ENCODE measurements around the gene BCL2L14.
"Not testable (repeated sequence)": the region's sequence is repeated elsewhere in the genome, so short reads cannot be mapped to it uniquely, and the experiment has no call there.

Gene BCL2L14

DNA sequence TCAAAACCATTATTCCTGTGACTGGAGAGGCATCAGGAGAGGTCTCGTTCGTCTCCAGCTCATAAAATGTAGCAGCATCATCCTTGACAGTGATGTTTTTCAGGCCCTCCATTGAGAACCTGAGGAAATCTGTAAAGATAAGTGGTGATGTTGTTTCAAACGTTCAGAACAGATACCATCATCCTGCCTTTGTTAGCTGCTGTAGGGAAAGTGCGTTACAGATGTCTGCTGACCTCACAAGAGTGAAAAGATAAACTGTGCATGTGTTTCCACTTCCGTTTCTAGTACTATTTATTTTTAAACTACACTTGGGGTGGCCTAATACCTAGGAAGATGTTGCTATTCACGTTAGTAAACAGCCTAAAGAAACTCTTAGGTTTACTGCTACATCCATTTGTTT, 28.4 kb downstream of the BCL2L14 start:
- no peak for DNase-seq (ENCODE audit: low read depth in 2 of 2, low spot score in 1 of 2)

DNA sequence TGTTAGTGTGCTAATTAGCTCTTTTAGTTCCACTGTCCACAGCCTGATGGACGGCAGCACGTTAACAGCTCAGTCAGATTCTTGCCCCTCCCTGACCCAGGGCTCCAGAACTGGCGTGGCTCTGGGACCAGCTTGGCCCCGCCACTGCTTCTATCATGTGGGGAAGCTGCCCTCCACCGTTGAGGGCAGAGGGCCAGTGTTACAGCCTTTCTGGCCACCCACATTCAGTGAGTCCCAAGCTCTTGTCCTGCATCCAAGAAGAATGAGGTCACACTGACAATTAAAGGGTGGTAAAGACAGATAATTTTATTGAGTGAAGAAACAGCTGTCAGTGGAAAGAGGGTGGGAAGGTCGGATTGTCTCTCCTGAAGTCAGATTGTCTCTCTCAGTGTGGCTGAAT, 36.9 kb downstream of the BCL2L14 start:
- no peak for DNase-seq (ENCODE audit: low read depth in 2 of 2, low spot score in 1 of 2)

DNA sequence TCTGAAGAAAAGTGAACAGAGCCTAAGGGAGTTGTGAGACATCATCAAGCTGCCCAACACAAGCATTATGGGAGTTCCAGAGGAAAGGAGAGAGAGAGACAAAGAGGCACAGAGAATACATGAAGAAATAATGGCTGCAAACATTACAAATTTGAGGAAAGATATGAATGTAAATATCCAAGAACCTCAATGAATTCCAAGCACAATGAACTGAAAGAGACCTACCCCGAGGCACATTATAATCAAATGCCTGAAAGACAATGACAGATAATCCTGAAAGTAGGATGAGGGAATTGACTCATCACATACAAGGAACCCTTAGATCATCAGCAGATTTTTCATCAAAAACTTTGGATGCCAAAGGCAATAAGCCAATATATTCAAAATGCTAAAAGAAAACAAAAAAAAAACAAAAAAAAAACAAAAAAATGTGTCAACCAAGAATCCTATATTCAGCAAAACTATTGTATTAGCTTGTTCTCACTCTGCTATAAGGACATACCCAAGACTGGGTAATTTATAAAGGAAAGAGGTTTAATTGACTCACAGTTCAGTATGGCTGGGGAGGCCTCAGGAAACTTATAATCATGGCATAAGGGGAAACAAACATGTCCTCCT, 37.8 kb downstream of the BCL2L14 start:
- DNase-seq (ENCODE audit: low read depth in 2 of 2, low spot score in 1 of 2), result no peak

DNA sequence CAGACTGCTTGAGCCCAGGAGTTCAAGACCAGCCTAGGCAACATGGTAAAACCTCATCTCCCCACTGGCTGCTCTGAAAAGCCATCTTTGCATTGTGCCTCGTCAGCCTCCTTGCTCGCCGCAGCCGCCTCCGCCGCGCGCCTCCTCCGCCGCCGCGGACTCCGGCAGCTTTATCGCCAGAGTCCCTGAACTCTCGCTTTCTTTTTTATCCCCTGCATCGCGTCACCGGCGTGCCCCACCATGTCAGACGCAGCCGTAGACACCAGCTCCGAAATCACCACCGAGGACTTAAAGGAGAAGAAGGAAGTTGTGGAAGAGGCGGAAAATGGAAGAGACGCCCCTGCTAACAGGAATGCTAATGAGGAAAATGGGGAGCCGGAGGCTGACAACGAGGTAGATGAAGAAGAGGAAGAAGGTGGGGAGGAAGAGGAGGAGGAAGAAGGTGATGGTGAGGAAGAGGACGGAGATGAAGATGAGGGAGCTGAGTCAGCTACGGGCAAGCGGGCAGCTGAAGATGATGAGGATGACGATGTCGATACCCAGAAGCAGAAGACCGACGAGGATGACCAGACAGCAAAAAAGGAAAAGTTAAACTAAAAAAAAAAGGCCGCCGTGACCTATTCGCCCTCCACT, 40.3 kb downstream of the BCL2L14 start:
- not testable (repeated sequence) for DNase-seq (ENCODE audit: low read depth in 2 of 2, low spot score in 1 of 2)

DNA sequence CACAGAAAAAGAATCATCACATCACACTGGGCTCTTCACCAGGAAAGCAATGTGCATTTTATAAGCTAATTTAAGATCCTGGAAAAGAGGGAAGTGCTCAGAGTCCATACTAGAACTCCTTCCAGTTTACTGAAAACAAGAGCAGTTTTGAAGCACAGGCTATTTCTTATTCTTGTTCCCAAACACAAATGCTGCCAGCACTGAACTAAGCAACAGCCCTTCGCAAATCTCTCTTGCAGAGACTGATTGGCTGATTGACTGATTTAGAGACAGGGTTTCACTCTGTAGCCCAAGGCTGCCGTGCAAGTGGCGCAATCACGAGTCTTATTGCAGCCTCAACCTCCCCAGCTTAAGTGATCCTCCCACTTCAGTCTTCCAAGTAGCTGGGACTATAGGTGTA, 44.8 kb downstream of the BCL2L14 start:
- no peak for DNase-seq (ENCODE audit: low read depth in 2 of 2, low spot score in 1 of 2)

DNA sequence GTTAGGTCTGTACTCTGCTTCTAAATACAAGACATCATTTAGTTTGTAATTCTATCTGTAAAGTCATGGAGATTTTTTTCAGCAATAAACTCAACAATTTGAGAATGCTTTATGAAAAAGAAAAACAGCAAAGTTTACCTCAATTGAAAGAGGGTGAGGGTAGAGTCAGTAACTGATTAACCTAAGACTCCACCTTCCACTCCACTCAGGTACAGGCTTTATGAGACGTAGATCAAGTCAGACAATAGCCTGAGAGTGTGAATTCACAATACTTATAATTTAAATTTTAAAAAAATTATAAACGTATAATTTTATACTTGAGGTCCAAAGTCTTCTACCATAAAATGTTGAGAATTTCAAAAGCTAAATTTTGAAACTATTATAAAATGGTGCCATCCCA, 45.9 kb downstream of the BCL2L14 start:
- no peak for DNase-seq (ENCODE audit: low read depth in 2 of 2, low spot score in 1 of 2)

DNA sequence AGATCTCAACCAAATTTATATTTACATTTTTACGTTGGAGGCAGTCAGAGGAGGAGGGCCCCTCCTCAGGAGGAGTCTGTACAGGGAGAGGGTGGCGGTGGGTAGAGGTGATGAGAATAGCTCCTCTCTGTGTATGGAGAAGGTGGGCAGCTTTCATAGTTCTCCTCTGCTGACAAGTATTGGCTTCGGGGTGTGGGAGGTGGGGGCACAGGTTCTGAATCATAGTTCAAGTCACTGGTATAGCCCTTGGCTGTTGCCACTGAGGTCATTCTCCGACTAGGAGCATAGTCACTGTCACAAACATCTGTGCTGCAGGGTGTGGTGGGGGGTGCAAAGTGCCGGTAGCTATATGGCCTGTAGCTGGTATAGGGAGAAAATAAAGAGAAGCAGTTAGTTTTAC, 50.3 kb downstream of the BCL2L14 start:
- DNase-seq (ENCODE audit: low read depth in 2 of 2, low spot score in 1 of 2), result no peak

DNA sequence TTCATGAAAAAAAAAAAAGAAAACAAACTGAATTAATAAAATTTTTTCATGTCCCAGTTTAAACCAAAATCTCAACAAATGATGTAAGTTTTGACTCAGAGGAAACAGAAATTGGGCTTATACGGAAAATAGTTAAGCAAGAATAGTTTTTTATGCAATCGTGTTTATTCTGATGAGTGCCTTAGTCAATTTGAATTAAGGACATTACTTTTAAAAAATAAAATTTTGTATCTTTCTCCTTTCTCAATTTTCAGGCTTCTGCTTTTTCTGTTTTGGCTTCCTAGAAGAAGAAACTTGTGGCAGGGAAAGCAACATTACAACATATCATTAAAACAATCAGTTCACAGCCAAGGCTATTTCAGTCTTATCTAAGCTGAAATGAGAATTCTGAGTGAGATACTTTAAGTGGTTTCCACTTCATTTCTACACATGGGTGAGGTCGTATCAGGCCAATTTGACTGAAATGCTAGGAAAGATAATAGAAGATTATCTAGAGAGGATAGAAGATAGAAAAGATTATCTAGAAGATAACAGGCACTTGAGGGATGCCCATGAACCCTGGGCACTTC, 52.4 kb downstream of the BCL2L14 start:
- DNase-seq (ENCODE audit: low read depth in 2 of 2, low spot score in 1 of 2), result no peak

DNA sequence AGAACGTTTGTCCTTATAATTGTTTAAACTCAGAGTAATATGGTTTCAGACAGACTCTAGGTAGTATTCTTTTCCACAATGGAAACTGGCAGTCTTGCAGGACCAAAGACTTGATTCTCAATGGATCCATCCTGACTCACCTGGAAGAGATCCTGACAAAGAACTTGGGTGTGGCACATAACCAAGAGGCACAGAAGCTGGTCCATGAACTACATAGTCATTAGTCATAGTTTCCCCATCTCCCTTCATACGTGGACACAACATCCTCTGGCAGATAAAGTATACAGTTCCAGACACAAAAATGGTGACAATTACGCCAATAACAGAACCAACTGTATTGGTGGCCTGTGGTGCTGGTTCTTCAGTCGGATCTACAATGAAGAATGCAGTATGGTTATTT, 55.8 kb downstream of the BCL2L14 start:
- no peak for DNase-seq (ENCODE audit: low read depth in 2 of 2, low spot score in 1 of 2)

DNA sequence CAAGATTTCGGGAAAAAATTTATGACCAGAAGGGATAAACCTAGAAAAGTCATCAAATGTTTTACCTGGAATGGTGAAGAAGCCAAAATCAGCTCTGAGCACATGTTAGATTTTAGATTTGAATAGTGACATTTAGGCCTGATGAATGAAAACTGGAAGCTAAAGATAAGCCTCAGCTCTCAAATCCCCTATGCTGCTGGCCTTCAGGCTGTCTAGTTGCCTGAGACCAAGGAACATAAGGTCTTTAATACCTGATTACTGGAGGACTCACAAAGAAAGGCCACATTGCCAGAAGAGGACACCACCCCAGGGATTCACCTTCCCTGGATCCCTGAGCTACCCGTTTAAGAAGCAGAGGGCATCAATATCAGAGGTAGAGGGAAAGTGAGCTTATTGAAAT, 56.6 kb downstream of the BCL2L14 start:
- no peak for DNase-seq (ENCODE audit: low read depth in 2 of 2, low spot score in 1 of 2)

DNA sequence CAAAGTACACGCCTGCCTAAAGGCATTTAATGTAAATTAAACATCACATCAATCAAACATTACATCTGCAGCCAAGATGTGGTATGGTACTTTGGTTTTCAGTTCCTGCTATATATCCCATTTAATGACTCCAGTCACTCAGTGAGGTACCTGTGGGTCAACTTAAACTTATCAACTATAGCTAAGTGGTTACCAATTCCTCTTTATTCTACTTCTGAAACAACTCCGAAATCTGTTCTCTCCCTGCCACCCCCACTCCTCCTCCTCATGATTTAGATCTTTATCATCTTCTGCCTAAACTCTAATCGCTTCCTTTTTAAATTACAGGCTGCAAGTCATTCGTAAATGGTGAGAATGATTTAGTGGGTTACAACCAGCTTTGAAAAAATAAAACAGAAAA, 57.9 kb downstream of the BCL2L14 start:
- no peak for DNase-seq (ENCODE audit: low read depth in 2 of 2, low spot score in 1 of 2)

DNA sequence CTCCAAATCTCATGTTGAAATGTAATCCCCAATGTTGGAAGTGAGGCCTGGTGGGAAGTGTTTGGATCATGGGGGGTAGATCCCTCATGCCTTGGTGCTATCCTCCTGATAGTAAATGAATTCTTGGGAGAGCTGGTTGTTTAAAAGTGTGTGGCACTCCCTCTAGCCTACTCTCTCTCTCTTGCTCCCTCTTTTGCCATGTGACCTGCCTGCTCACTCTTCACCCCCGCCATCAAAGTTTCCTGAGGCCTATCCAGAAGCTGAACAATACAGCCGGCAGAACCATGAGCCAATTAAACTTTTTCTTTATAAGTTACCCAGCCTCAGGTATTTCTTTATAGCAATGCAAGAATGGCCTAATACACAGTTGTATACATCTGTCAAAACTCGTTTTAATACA, 62.5 kb downstream of the BCL2L14 start:
- no peak for DNase-seq (ENCODE audit: low read depth in 2 of 2, low spot score in 1 of 2)

DNA sequence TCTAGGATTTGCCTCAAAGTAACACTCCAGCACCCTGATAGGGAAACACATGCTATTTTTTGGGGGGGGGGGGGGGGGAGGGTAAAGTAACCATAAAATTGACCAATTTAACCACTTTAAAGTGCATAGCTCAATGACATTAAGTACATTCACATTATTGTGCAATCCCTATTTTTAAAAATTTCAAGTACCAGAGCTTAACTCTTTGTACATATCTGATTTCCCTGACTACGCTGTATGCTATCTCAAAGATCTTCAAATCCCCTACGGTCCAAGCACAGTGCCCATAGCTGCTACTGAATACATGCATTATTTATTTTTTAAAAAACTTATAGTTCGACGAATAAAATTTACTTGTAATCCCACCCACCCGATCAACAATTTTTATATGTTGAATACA, 63.0 kb downstream of the BCL2L14 start:
- no peak for DNase-seq (ENCODE audit: low read depth in 2 of 2, low spot score in 1 of 2)

DNA sequence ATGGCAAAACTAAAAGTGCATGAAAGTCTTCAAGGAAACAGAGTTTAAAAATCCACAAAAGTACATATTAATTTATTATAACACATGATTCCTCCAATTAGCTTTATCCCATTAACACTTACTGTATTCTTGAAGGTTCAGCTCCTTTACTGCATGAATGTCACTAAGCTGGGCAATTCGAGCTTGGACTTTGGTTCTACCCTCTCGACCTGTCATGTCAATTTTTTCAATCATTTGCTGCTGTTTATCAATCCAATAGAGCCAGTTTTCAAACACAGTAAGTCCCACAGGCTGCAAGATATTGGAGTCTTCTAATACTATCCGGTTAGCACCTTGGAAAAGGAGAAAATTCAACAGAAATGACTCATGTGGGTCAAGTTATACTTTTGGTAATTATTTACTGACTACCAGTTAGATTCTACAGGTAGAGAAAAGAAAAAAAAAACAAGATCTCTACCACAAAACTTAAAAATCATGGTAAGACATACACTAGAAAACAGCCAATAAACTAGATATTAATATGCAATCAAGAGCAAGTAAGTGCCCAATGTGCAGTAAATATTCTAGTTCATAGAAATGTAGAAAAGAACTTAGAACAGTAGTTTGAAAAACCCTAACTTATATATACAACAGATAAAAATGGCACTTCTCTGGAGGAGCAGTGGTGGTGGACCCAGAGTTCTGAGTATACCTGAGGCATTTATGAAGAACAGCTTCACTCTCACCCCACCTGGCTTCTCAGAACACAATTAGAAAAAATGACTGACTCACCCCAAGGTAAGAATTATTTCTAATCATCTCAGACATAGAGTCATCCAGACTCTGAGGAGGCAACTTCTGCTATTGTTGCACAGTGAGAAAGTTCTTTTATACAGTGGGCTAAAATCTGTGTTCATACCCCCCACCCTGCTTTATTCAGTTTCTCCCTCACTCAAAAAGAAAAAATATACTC, 67.7 kb downstream of the BCL2L14 start:
- no peak for DNase-seq (ENCODE audit: low read depth in 2 of 2, low spot score in 1 of 2)

DNA sequence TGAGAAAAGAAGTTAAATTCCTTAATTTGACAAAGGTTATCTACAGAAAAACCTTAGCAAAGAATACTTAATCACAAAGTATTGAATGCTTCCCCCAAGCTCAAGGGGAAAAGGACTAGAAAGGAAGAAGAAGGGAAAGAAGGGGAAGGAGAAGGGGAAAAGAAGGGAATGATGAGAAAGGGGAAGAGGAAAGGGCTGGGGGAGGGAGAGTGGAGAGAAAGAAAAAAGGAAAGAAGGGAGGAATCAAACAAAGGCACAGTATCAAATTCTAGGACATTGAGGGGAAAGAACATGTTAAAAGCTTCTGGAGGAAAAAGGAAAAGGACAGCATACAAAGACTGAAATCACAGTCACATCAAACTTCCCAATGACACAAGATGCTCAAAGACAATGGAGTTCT, 70.3 kb downstream of the BCL2L14 start:
- DNase-seq (ENCODE audit: low read depth in 2 of 2, low spot score in 1 of 2), result no peak

DNA sequence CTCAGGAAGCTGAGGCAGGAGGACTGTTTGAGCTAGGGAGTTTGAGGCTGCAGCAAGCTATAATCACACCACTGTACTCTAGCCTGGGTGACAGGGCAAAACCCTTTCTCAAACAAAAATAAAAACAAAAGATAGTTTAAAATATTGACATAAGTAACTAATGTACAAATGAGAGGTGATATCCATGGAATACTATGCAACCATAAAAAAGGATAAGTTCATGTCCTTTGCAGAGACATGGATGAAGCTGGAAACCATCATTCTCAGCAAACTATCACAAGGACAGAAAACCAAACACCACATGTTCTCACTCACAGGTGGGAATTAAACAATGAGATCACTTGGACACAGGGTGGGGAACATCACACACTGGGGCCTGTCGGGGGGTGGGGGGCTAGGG, 73.8 kb downstream of the BCL2L14 start:
- not testable (repeated sequence) for DNase-seq (ENCODE audit: low read depth in 2 of 2, low spot score in 1 of 2)

DNA sequence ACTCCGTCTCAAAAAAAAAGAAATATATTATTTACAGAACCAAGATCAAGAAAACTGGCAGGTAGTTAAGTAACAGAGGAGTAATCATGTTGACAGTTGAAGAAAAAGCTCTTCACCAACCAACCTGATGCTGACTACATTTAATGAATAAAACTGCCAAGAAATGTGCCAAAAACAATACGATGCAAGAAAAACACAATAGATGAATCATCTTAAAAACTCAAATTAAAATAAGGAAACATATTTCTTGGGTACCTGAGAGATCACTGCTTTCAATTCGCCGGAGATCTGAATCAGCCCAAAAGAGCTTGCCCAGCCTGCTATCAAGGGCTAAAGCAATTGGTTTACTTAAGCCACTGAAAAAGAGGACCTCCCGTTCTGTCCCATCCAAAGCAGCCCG, 76.4 kb downstream of the BCL2L14 start:
- no peak for DNase-seq (ENCODE audit: low read depth in 2 of 2, low spot score in 1 of 2)

All from stimulated activated CD8-positive, alpha-beta memory T cell treated with anti-CD3 and anti-CD28 coated beads, Interleukin-4, amount 100 ng/mL, for 1 hour (primary cell).